NCI-H1092 treated with DMSO at 0.1 percent for 48 hours (cell line): ENCODE measurements around the gene CAPZB.

Source experiments
- DNase-seq: peaks from one replicate; lab custom pipeline; 2025; lab: John Stamatoyannopoulos, UW

The CAPZB gene

DNA sequence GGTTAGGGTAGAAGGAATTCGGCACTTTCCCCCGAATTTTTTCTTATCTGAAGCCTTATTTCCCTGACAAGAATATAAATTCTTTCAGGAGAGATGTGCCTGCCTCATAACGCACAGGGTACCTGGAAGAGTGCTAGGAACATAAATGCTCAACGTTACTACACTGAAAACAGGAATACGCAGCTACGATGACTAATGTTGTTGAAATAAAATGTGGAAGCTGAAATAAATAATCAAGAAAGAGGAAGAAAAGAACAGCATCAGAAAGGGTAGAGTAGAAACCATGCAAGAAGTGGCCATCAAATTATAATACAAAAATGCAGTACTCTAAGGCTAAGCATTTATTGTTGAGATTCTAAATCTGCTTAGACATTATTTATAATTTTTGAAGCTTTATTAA is 139.3 kb downstream of the CAPZB start:
- DNase-seq = no peak

GRCh38 chr1:19345391-19345790 is 139.9 kb downstream of the CAPZB start:
- DNase-seq = no peak

DNA sequence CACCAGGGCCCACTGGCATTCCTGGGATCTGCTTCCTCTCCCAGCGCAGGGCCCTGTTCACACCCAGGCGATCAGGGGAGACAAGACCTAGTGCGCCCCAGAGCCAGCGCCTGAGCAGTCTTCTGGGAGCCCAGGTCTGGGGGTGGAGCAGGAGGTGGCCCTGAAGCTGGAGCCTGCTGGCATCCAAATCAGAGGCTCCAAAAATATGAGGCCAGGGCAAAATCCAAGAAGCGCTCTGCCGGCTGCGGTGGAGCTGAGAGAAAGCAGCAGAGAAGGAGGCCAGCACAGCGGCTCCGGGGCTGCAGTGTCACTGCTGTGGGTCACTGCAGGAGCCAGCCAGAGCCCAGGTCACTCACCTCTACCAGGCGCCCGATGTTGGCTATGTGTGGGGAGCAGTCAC is 140.5 kb downstream of the CAPZB start:
- DNase-seq = no peak

DNA sequence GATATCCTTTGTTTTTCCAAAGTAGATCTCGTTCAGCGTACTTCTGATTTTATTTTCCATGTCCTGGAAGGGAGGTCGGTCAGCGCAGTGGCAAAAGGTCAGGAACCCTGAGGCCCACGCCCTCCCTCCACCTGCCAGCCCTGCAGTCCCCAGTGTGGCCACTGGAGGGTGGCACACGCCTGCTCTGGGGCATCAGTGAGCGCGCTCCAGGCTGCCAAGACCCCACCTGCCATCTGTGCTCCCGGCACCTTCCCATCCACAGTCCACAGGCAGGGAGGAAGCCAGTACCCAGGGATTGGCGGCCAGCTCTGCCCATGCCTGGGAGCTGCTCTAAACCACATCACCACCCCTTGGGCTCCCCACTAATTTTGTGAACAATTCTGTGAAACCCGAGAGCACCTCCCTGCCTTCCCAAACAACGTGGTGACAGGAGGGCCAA is 140.9 kb downstream of the CAPZB start:
- DNase-seq = peak; percentile 75

- DNase-seq = no peak
Observed at GRCh38 chr1:19343617-19344350, 141.6 kb downstream of the CAPZB start.

DNA sequence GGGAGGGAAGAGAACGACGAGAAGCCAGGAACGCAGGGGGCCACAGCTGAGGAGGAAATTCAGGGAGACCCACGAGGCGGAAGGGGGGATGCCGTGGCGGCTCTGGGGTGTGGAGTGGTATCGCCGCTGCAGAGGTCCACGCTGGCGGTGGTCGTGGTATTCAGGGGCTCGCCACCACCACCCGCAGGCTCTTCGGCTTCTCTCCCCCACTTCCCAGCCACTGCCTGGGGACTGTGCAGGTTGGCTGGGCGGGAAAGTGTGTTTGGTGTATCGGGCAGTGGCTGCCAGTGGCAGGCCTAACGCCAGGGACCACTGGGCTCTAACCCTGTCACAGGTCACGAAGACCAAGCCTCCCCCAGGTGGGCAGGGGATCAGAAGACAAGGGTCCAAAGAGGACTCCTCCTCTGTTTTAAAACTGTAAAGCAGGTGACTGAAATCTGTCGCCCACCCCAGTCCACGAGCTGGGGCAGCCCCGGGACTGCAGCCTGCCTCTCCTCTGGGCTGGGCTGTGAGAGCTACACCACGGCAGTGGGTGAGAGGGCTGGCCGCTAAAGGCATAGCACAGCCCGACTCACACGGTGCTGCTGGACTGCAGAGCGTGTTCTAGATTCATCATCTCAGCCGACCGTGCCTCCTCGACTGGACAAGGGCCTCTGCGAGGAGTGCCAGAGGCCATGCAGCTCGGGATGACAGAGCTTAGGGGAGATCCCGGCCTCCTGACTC is 142.3 kb downstream of the CAPZB start:
- no peak for DNase-seq

DNA sequence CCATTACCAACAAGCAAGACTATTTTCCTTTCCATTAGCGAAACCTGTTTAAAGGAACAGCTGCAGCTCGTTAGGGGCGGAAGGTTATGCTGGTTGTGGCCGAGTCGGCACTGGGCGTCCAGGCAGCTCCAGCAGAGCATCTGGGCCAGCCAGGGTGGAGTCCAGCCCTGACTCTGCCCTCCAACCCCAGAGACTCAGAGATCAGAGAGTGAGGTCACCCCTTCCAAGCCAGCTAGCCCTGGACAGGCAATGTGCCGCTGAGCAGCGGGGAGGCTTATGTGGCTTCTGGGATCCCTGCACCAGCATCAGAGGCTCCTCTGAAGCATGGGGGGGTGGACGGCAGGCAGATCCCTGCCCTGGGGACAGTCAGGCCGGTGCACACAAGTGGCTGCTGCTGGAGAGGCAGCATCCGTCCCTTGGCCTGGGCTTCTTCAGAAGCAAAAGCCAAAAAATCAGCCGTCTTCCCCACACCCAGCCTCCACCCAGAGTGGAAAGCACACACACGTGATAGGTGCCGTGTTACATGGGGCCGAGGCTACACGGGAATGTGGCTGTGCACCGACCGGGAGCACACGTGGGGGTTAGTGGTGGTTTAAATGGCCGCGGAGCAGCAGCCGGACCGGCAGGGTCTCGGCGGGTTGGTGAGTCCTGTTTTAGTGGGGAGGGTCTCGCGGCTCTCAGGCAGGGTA is 143.1 kb downstream of the CAPZB start:
- DNase-seq = no peak

GRCh38 chr1:19341201-19342061 is 143.9 kb downstream of the CAPZB start:
- DNase-seq = peak; percentile 40

- DNase-seq = no peak
Observed at GRCh38 chr1:19340387-19340937, 144.9 kb downstream of the CAPZB start.

DNA sequence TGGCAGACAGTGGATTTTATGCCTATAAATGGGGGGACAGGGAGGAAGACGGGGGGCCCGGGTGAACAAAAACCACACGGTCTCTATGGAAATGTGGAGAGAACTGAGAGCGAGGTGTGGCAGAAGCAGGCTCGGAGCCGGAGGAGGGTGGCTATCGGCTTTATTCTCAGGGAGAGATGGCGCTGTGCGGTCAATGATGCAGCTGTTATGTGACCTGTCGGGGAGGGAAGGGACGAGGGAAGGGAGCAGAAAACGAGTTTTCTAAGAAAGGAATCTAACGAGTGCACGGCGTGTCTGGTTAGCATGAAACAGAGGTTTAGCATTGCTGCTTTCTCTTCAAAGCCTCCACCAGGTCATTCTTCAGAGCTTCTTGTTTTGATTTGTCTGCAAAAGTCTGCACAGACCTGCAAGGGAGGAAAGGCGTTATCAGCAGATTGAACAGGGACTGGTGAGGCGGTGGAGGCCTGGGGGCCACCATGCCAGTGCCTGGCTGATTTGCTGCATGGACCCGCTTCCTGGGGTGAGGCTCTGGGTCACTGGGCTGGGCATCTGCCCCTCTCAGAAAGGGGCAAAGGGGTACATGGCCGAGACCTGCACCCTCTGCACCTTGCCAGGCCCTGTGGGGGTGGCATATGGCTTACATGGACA is 146.0 kb downstream of the CAPZB start:
- no peak for DNase-seq

DNA sequence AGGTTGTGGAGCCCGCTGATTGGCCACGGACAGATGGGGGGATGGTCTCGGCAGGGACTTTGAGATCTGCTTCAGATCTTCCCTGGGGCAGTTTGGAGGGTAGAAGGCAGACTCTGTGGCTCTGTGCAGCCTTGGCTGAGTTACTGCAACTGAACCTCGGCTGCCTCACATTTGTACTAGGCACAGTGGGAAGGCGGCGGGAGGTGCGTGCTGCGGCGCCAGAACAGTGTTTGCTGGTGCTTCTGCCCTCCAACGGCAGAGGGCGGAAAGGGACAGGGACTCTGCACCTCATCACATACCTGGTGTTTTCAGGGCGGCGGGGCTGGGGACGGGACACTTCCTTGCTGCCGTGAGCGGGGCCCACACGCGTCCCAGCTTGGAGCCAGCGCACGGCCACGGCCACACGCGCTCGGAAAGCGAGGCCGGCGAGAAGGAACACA is 147.0 kb downstream of the CAPZB start:
- DNase-seq = no peak

DNA sequence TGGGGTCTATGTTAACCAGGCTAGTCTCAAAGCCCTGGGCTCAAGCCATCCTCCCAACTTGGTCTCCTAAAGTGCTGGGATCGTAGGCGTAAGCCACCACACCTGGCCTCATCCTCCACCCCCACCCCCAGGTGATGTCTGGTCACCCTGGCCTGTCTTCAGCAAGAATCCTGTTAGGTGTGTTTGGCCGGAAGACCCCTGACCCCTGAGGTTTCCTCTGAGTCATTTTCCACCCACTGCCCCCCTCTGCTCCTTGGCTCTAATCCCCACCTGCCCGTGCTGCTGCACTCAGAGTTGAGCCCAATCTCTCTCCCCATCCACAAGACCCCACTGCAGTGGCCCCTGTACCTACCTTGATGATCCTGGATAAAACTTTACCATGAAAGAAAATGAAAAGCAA is 148.1 kb downstream of the CAPZB start:
- no peak for DNase-seq

DNA sequence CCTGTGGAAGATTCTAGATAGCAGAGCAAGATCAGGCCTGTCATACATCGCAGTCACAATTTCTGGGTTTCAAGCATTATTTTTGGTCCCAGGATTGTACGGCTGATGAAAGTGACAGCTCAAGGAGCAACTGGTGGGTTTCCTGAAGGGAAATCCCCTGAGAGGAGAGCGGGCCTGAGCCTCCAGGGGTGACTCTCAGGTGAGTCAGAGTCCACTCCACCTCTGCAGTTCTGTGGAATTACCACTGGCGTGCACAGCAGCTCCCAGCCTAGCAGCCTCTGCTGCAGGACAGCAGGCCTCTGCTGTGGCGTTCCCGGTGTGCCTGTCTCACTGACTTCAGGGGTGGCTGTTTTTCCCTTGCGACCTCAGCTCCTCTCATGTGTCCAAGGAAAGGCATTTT is 148.8 kb downstream of the CAPZB start:
- DNase-seq = no peak

- no peak for DNase-seq
Observed at GRCh38 chr1:19333587-19334354, 151.6 kb downstream of the CAPZB start.

- no peak for DNase-seq
Observed at GRCh38 chr1:19332832-19333231, 152.5 kb downstream of the CAPZB start.

DNA sequence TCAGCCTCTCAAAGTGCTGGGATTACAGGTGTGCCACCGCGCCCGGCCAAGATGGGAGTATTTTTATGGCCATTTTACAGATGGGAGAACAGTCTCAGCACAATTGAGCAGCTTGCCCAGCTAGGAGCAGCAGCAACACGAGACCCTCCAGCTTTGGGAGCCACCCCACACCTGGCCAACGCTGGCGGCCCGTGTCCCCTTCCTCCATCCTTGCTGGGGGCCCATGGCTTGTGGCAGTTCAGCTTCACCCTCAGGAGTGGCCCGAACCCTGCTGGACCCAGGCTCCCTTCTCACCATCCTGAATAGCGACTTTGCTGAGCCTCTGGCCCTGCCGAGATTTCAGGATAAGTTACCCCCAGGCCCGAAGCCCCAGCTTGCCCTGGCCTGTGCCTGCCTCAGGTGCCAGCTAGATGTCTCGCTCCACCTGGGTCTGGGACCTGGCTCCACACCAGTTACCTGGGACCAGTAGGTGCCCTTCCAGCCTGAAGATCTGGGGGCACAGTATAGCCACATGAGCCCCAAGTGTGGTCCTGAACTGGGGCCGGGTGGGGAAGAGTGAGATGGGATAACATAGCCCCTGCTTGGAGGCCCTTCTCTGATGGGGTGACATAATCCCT is 154.0 kb downstream of the CAPZB start:
- DNase-seq = no peak

DNA sequence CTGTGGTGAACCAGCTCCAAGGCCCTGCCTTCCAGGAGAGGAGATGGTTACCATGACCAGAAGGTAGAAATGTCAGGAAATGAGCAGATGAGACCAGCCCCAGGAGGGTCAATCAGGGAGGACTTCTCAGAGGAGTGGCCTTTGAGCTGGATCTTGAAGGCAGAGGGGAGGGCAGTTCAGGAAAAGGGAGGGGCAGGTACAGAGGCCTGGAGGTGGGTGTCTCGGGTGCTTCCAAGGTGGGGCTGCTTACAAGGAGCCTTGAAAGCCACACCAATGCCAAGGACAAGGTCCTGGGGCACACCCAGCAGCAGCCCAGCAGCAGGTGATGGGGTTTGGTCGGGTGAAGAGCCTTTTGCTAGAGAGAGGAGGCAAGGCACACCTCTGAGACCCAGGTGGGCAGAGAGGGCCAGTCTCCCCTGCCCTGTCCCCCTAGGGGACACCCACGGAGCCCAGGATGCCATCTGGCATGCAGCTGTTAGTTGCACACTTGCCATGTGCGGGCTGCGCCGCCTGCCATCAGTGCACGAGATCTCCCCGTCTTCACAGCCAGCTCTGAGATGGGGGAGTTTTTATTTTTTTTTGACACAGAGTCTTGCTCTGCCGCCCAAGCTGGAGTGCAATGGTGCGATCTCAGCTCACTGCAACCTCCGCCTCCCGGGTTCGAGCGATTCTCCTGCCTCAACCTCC is 154.7 kb downstream of the CAPZB start:
- DNase-seq = no peak

- no peak for DNase-seq
Observed at GRCh38 chr1:19329611-19330010, 155.7 kb downstream of the CAPZB start.

- DNase-seq = no peak
Observed at GRCh38 chr1:19329188-19329587, 156.2 kb downstream of the CAPZB start.
